HG03457 (cell line): ENCODE data around the gene GSG1L.
"Not testable (repeated sequence)": the region's sequence is repeated elsewhere in the genome, so short reads cannot be mapped to it uniquely, and the experiment has no call there.

ENCODE experiments used
- ATAC-seq: cut with Tn5 transposase; IDR thresholded peaks from one replicate; pipeline ENCODE4 v1.9.1; 2021; ENCODE audit warnings: moderate number of reproducible peaks; ENCODE audit not compliant: unreplicated experiment

Gene GSG1L

DNA sequence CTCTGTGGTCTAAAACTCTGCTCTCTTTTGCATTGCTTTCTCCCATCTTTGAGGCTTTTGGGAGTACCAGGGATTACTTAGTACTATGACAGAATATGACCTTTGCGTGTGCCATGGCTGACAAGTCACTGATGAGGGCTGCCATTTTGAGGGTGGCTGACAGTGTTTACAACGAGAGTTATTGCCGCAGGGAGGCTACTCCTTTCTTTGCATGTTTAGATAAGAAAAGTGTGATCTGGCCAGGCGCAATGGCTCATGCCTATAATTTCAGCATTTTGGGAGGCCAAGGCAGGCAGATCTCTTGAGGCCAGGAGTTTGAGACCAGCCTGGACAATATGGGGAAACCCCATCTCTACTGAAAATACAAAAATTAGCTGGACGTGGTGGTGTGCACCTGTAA, 77.5 kb downstream of the GSG1L start:
- no peak for ATAC-seq

DNA sequence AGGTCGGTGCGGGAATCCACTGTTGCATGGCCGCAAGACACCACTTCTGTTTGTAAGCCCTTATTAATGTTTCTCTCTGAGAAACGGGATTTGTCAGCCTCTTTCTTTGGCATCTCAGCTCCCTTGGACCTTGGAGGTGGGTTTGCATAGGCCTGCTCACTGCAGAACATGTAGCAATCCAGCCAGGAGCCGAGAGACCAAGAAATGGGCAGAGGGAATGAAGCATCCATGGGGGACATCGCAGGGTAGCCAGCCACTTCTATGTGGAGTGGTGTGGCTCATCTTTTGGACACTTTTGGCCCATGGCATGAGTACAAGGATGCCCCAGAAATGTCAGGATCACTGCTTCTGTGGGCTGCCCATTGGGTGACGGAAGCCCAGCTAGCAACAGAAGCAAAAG, 79.4 kb downstream of the GSG1L start:
- ATAC-seq = no peak

GRCh38 chr16:27983244-27983643, 80.3 kb downstream of the GSG1L start:
- ATAC-seq = no peak

DNA sequence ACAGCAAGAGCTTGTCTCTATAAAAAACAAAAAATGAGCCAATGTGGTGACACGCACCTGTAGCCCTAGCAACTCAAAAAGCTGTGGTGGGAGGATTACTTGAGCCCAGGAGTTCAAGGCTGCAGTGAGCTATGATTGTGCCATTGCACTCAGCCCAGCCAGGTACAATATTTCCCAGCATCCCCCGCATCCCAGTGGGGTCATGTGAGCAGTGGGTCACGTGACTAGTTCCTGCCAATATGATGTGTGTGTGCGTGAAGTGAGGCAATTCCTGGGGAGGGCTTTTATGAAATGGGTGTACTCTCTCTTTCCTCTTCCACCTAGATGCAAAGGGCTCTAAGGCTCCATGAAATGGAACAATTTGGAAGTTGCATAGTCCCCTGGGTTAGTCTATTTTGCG, 81.3 kb downstream of the GSG1L start:
- no peak for ATAC-seq

DNA sequence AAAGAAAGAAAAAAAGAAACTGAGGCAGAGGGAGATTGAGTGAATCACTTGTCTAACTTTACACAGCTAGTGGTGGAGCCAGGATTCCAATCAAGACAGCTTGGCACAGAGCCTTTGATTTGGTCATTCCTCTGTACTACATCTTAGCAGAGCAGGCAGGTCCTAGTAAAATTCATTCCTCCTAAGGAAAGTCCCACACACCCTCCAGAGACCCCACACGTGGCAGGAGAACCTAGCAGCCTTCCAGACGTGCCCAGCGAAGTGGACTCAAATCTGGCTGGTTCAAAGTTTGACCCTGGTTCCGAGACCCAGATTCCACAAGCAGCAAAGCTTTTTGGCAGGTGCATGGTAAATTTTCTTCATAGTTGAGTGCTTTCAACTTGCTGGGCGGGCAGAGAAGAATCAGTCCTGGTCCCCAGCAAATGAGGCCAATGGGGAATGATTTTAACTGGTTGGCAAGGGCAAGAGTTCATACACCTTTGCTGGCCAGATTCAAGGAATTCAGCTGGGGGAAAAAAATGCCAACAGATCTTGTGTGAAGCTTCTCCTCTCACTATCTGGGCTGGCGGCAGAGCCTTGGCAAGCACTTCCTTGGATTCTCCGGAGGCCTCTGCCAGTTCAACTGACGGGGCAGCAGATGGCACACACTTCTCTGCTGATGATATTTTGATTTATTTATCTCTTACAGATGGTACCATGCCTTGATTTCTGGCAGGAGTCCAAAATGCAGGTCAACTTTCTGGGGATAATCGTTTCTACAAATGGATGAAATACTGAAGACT, 82.4 kb downstream of the GSG1L start:
- ATAC-seq = no peak

GRCh38 chr16:27980076-27980775, 83.3 kb downstream of the GSG1L start:
- no peak for ATAC-seq

- ATAC-seq = not testable (repeated sequence)
These were observed 83.8 kb downstream of the GSG1L start for GRCh38 chr16:27979668-27980067.

GRCh38 chr16:27978876-27979275, 84.6 kb downstream of the GSG1L start:
- ATAC-seq = no peak

DNA sequence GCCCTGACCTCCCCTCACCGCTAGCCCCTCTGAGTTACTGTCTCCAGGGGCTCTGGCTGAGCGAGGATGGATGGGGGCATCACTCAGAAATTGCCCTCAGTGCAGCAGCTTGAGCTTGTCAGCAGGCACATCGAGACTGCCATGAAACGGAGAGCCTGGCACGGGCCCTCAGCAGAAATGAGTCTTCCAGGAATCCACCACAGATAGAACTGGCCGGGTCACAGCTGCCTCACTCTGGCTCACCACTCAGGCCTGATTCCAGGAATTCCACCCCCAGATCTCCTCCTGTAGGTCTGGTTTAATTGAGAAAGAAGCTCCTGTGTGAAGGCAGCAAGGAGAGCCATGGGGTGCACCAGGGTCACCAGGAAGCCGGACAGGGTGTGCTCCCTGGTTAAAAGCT, 85.5 kb downstream of the GSG1L start:
- no peak for ATAC-seq

DNA sequence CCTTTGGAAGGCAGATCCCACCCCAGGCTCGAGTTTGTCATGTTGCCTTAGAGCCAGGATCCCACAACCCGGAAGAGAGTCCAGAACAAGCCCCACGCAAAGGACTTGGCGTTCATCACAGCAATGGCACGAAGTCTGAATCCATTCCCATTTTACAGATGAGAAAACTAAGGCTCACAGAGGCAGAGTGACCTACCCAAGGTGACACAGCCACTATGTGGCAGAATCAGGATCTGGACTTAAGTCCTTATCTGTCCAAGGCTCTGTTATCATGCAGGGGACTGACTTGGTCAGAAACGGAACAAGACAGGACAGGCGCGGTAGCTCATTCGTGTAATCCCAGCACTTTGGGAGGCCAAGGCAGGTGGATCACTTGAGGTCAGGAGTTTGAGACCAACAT, 86.5 kb downstream of the GSG1L start:
- ATAC-seq = no peak

GRCh38 chr16:27974896-27975540, 88.5 kb downstream of the GSG1L start:
- ATAC-seq = no peak

DNA sequence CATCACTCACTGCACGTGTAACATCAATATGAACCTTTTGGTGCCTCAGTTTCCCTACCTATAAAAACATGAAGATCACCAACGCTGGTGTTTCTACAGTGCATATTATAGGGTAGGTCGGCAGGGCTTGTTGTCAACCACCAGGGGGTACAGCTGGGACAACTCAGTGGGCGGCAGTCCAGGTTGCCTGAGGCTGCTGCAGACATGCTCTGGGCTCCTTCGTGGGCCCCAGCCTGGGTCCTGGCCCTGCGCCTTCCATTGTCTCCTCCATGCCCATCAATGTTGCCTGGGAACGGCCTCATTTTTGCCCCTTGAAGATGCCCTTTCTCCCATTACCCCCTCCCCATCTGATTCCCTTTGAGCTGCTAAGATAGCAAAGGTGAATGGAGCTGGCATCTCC, 89.8 kb downstream of the GSG1L start:
- ATAC-seq = no peak

GRCh38 chr16:27972500-27972899, 91.0 kb downstream of the GSG1L start:
- no peak for ATAC-seq

DNA sequence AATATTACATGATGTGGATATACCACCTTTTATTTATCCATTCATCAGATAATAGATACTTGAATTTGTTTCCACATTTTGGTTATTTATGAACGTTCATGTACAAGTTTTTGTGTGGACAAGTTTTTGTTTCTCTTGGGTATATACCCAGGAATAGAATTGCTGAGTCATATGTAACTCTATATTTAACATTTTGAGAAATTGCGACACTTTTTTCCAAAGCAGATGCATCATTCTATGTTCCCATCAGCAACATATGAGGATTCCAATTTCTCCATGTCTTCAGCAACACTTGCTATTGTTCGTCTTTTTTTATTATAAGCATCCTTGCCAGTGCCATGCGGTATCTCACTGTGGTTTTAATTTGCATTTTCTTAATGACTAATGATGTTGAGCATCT, 93.9 kb downstream of the GSG1L start:
- no peak for ATAC-seq

DNA sequence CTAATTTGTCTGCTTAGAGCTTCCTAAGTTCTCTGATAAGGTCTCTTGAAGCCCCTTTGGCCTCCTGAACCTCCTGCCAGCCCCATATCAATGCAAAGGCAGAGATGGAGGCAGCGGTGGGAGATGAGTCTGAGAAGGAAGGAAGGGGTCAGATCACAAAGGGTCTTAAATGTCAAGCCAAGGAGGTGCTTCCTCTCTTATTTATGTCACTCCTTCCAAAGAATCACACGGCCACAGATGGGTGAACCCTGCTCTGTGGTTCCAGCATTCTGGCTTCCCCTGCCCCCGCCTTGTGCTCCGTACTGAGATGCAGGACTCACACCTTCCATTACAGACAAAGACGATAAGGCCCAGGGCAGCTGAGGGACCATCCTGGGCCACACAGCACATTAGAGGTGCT, 96.3 kb downstream of the GSG1L start:
- no peak for ATAC-seq

DNA sequence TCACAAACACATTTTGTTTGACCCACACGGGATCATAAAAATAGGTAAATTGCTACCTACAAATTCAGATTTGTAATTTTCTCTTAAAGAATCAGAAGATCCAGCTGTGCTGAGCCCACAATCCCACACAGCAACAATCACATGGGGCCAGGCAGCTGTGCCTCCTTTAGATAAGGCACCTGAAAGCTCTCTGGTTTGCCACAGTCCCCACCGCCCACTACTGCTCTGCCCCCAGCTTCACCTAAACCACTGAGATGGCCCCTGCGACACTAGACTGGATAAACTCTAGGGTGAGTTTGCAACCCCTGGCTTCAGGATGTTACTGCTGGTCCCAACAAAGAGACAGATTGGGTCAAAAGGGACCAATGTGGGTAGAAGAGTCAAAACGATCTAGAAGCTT, 96.8 kb downstream of the GSG1L start:
- no peak for ATAC-seq

- ATAC-seq = no peak
These were observed 97.7 kb downstream of the GSG1L start for GRCh38 chr16:27965801-27966200.

DNA sequence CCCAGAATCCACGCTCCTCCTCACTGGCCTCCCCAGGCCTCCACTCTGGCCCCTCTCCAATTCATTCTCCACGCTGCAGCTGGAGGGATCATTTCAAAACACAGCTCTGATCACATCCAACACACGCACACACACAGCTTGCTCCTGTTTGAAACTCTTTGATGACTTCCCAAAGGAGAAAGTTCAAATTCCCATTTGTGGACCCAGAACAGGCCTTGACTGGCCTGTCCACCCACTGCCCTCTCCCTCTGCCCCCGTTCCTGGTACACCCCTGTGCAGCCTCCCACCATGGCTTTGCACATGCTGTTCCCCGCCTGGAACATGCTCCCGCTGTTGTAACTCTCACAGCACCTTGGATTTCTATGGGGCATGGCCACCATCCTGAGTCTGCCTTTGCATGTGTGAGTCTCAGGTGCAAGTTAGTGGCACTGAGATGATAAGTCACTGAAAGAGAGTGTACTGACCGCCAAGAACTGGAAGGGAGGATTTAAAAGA, 100.0 kb downstream of the GSG1L start:
- no peak for ATAC-seq

DNA sequence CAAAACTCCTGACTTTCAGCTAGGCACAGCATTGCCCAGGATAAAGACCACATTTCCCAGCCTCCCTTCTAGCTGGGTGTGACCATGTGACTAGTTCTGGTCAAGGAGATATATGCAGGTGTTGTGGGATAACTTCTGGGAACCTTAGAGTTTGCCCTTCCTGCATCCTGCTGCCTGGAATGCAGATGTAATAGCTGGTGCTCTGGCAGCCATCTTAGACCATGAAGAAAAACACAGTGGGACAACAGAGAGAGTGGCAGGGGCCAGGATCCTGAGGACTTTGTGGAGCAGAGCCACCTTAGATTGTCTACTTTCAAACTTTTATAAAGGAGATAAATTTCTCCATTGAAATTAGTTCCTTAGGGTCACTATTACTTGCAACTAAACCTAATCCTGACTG, 101.3 kb downstream of the GSG1L start:
- no peak for ATAC-seq

DNA sequence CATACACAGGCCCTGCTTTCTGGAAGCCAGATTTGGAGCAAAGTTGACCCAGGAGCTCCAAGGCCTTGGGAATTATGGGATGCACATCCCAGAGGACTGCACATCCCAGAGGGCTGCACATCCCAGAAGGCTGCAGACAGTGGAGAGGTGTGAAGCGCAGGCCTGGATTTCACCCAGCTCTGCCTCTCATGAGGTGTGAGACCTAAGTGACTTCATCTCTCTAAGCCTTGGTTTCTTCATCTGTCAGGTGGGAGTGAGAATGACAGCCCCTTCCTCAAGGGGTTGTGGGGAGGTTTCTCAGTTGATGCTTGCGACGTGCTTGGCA, 102.3 kb downstream of the GSG1L start:
- ATAC-seq = no peak

GRCh38 chr16:27960619-27961295, 102.8 kb downstream of the GSG1L start:
- no peak for ATAC-seq

GRCh38 chr16:27959914-27960313, 103.6 kb downstream of the GSG1L start:
- no peak for ATAC-seq
